ENCODE data around the gene BID.

GRCh38 chr22:17716529-17716928 is 57.7 kb downstream of the BID start:
- no peak for TF ChIP-seq CTCF (IDR thresholded peaks at IDR 0.05; ENCODE audit: borderline replicate concordance, extremely low read depth, low read length, poor library complexity, severe bottlenecking)
- no peak for TF ChIP-seq EZH2 (IDR thresholded peaks at IDR 0.05; ENCODE audit: borderline replicate concordance, low read depth, low read length, severe bottlenecking)
